Measurements from ENCODE around the gene NKX2-3. TPM values are rescaled to one million over a fixed set of nuclear protein-coding genes. Genes with fewer than 3 reads are reported as not detected.

Gene NKX2-3
- total RNA-seq, 4 donors from 2014 or later, result 4.9 to 19.0 (median 8.7) TPM

DNA sequence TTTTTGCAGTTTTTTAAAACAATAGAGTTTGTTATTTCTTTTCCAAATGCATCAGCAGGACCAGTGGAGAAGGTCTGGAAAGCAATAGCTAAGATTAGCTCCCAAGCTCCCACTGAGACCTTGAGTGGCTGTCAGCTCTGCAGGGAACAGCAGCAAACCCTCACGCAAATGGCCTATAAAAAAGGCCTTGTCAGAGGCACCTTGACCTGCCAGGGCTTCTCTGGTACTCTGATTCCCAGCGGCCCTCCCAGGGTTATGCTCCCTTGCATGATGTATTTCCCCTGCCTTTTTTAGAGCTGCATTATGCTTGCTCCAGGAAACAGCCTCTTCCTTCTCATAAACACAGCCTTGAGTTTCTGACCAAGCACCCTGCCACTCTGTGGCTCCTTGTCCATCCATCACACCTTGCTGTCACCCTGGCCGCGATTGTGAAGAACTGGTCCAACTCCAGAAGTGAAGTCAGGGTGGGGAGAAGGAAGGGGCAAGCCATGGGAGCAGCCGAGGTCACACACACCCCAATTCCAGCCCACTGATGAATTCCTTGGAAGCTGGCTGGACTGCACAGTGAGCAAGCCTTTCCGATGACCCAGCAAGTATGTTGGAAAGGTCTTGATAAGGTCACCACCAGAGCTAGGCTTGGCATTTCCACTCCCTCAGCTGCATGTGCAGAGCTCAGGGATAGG, 35.3 kb upstream of the NKX2-3 start:
- Histone ChIP-seq H3K27ac (peak overlapping the region in 1 of 4 donors; percentile 19), H3K9me3 (no peaks in the 10 kb centered on the region), H3K27me3 (no peaks in the 10 kb centered on the region), H3K4me1 (no peaks in the 10 kb centered on the region), H3K36me3 (no peaks in the 10 kb centered on the region), H3K4me3 (no peak overlapping the region)
- no peak for DNase-seq
- TF ChIP-seq, protein P1, sequence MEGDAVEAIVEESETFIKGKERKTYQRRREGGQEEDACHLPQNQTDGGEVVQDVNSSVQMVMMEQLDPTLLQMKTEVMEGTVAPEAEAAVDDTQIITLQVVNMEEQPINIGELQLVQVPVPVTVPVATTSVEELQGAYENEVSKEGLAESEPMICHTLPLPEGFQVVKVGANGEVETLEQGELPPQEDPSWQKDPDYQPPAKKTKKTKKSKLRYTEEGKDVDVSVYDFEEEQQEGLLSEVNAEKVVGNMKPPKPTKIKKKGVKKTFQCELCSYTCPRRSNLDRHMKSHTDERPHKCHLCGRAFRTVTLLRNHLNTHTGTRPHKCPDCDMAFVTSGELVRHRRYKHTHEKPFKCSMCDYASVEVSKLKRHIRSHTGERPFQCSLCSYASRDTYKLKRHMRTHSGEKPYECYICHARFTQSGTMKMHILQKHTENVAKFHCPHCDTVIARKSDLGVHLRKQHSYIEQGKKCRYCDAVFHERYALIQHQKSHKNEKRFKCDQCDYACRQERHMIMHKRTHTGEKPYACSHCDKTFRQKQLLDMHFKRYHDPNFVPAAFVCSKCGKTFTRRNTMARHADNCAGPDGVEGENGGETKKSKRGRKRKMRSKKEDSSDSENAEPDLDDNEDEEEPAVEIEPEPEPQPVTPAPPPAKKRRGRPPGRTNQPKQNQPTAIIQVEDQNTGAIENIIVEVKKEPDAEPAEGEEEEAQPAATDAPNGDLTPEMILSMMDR (IDR thresholded peaks at IDR 0.05), result no peak
- TF ChIP-seq POLR2A (IDR thresholded peaks at IDR 0.05), result no peak

DNA sequence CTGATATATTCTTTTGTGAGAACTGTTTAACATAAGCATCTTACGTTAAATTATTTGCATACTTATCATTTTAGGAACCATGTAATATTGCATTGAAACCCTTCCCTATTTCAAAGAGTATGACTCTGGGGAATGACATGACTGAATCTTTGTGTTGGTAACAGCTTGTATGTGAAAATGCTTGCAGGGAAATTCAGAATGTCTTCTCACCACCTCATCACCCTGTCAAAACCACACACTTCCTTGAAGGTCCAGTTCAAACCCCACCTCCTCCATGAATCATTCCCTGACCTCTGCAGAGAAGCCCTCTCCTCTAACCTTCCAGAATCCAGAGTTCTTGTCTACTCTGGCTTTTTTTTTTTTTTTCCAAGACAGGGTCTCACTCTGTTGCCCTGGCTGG, 26.3 kb upstream of the NKX2-3 start:
- DNase-seq, result no peak
- Histone ChIP-seq H3K9me3 (no peaks in the 10 kb centered on the region), H3K36me3 (no peaks in the 10 kb centered on the region), H3K27ac (no peak overlapping the region), H3K27me3 (no peaks in the 10 kb centered on the region), H3K4me1 (no peaks in the 10 kb centered on the region), H3K4me3 (no peak overlapping the region)
- no peak for TF ChIP-seq POLR2A (IDR thresholded peaks at IDR 0.05)
- TF ChIP-seq, protein P1 (IDR thresholded peaks at IDR 0.05), result no peak

GRCh38 chr10:99507265-99507664, 25.5 kb upstream of the NKX2-3 start:
- Histone ChIP-seq H3K9me3 (no peaks in the 10 kb centered on the region), H3K27me3 (no peaks in the 10 kb centered on the region), H3K4me1 (no peaks in the 10 kb centered on the region), H3K27ac (no peak overlapping the region), H3K36me3 (no peaks in the 10 kb centered on the region), H3K4me3 (no peak overlapping the region)
- DNase-seq, result no peak
- TF ChIP-seq, protein P1 (IDR thresholded peaks at IDR 0.05), result no peak
- TF ChIP-seq POLR2A (IDR thresholded peaks at IDR 0.05), result no peak

DNA sequence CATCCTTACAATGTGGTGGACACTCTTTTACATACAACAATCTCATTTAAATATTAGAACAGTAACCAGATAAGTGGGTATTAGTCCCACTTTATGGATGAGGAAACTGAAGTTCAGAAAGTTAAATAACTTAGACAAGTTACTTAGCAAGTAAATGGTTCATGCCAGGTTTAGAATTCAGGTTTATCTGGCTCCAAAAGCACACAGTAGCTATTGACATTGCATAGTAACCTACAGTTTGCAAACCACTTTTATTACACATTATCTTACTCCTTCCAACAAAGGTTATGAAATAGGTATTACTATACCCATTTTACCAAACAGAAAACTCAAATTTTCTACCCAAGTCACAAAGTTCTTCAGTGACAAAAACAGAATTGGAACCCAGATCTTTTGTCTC, 19.7 kb upstream of the NKX2-3 start:
- Histone ChIP-seq H3K27me3 (no peaks in the 10 kb centered on the region), H3K4me1 (no peaks in the 10 kb centered on the region), H3K36me3 (no peaks in the 10 kb centered on the region), H3K9me3 (no peaks in the 10 kb centered on the region), H3K27ac (no peak overlapping the region), H3K4me3 (no peak overlapping the region)
- TF ChIP-seq POLR2A (IDR thresholded peaks at IDR 0.05), result no peak
- TF ChIP-seq, protein P1 (IDR thresholded peaks at IDR 0.05), result no peak
- no peak for DNase-seq

DNA sequence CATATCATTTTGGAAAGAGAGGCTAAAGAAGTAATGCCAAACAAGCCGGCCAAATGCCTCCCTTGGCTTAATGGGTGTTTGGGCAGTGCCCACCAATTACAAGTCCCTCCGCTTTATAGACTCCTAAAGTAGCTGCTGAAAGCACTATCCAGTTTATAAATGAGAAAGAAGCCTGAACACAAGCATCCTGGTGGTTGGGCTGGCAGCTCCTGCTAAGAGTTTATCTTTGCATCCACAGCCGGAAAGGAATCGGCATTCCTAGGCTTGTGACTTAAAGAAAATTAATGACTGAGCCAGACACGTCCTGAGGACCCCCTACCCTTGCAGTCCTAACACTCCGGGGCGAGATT, 13.1 kb upstream of the NKX2-3 start:
- H3K4me3 ChIP-seq, result peak overlapping the region in 2 of 4 donors; percentile 29 to 41
- H3K27ac ChIP-seq, result peak overlapping the region; percentile 60 to 92 (median 72)
- no peak for DNase-seq
- peaks cover 0 to 42% (median 0%) of the 10 kb centered on the region in 4 donors for H3K4me1 ChIP-seq
- H3K27me3 ChIP-seq, result peaks cover 0 to 5% of the 10 kb centered on the region in 2 donors
- no peaks in the 10 kb centered on the region for H3K36me3 ChIP-seq
- TF ChIP-seq, protein P1 (IDR thresholded peaks at IDR 0.05), result no peak
- TF ChIP-seq POLR2A (IDR thresholded peaks at IDR 0.05), result no peak
- H3K9me3 ChIP-seq, result peaks cover 0 to 4% (median 0%) of the 10 kb centered on the region in 4 donors

Measured in Peyer's patch (tissue), 4 donors.